Effector memory CD4-positive, alpha-beta T cell (primary cell): Measurements from ENCODE around the gene SPEM1.

ENCODE experiments used
- DNase-seq, 3 donors: peaks; one replicate each; pipeline ENCODE4 v3.0.0-alpha.2; 2020
- H3K27ac ChIP-seq: 2 replicates; pipeline ENCODE4 v1.7.0; 2013; ENCODE audit warnings: mild to moderate bottlenecking, low read length, moderate library complexity; ENCODE audit not compliant: insufficient read depth, poor library complexity, severe bottlenecking
- H3K27me3 ChIP-seq: replicated peaks from 2 replicates; pipeline ENCODE4 v1.7.0; 2013; ENCODE audit warnings: mild to moderate bottlenecking, low read length; ENCODE audit not compliant: insufficient read depth, control insufficient read depth, poor library complexity, severe bottlenecking
- H3K36me3 ChIP-seq: 2 replicates; pipeline ENCODE4 v1.7.0; 2013; ENCODE audit warnings: mild to moderate bottlenecking, low read length, moderate library complexity; ENCODE audit not compliant: control insufficient read depth, insufficient read depth
- H3K4me1 ChIP-seq: 2 replicates; pipeline ENCODE4 v1.7.0; 2013; ENCODE audit warnings: low read length, mild to moderate bottlenecking; ENCODE audit not compliant: control insufficient read depth, insufficient read depth, poor library complexity, severe bottlenecking
- H3K4me3 ChIP-seq: 2 replicates; pipeline ENCODE4 v1.7.0; 2013; ENCODE audit warnings: low read length, low read depth, mild to moderate bottlenecking; ENCODE audit not compliant: insufficient read depth, poor library complexity, severe bottlenecking
- H3K9me3 ChIP-seq: 2 replicates; pipeline ENCODE4 v1.7.0; 2013; ENCODE audit warnings: mild to moderate bottlenecking, low read length, moderate library complexity; ENCODE audit not compliant: control insufficient read depth

Gene SPEM1

DNA sequence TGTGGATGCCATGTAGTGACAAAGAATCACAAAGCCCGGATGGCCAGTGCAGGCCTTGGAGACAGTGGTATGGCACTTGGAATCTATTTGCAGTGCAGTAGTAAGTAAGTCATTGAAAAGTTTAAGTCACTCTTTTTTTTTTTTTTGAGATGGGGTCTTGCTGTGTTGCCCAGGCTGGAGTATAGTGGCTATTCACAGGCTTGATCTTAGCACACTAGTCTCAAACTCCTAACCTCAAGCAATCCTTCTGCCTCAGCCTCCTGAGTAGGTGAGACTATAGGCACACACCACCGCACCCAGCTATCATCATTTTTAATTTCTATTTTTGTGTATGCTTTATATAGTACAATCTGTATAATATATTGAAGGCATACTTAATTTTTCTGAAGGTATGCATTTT lies 21.5 kb upstream of the SPEM1 start:
- peaks cover 17% of the 10 kb centered on the region for H3K4me1 ChIP-seq
- H3K36me3 ChIP-seq: no peaks in the 10 kb centered on the region
- no peak overlapping the region for H3K4me3 ChIP-seq
- H3K27me3 ChIP-seq: no peaks in the 10 kb centered on the region
- no peak overlapping the region for H3K27ac ChIP-seq
- DNase-seq: no peak
- H3K9me3 ChIP-seq: no peaks in the 10 kb centered on the region

DNA sequence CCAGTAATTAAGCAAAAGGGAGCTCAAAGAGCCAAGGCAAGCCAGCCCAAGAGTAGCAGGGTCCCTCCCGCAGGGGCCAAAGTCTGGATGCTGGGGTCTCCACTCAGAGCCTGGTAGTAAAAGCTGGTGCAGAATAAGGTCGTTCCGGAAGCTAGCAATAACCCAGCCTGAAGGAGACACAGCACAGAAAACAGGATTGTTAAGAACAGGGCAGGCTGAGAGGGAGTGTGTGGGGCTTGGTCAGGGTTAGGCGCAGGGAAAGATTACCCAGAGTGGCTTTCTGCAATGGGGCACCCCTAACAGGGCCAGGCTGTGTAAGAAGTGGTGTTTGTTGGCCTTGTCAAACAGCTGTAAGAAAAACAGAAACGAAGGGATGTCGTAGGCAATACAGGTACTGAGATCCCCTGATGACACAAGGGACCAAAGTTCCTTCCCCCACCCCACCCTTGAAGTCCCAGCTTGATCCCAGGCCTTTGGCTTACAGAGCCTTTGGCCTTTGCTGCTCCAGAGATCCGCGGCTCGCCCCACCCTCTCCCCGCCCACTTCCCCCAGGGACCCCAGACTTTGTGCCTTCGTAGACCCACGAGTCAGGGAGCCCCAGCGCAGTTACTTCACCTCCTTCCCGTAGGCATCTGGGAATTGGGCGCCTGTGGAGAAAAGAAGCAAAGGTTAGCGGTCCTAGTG lies 16.9 kb upstream of the SPEM1 start:
- H3K27ac ChIP-seq: peak overlapping the region; percentile 67
- peaks cover 19% of the 10 kb centered on the region for H3K4me1 ChIP-seq
- no peaks in the 10 kb centered on the region for H3K36me3 ChIP-seq
- no peaks in the 10 kb centered on the region for H3K9me3 ChIP-seq
- H3K27me3 ChIP-seq: no peaks in the 10 kb centered on the region
- DNase-seq: no peak
- peak overlapping the region; percentile 89 for H3K4me3 ChIP-seq

DNA sequence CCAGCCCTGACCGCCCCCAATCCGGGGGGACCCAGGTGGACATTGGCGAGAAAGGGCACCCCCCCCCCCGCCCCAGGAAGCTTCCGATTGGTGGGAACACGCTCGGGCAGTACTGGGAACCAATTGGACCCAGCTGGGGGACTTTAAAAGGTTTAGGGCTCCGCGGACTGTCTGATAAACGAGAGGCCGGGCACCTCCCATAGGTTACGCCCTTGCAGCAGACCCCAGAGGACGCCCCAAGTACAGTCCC lies 16.5 kb upstream of the SPEM1 start:
- peak overlapping the region; percentile 89 for H3K4me3 ChIP-seq
- H3K36me3 ChIP-seq: no peaks in the 10 kb centered on the region
- no peaks in the 10 kb centered on the region for H3K27me3 ChIP-seq
- peaks cover 19% of the 10 kb centered on the region for H3K4me1 ChIP-seq
- no peak for DNase-seq
- H3K27ac ChIP-seq: peak overlapping the region; percentile 67
- no peaks in the 10 kb centered on the region for H3K9me3 ChIP-seq

DNA sequence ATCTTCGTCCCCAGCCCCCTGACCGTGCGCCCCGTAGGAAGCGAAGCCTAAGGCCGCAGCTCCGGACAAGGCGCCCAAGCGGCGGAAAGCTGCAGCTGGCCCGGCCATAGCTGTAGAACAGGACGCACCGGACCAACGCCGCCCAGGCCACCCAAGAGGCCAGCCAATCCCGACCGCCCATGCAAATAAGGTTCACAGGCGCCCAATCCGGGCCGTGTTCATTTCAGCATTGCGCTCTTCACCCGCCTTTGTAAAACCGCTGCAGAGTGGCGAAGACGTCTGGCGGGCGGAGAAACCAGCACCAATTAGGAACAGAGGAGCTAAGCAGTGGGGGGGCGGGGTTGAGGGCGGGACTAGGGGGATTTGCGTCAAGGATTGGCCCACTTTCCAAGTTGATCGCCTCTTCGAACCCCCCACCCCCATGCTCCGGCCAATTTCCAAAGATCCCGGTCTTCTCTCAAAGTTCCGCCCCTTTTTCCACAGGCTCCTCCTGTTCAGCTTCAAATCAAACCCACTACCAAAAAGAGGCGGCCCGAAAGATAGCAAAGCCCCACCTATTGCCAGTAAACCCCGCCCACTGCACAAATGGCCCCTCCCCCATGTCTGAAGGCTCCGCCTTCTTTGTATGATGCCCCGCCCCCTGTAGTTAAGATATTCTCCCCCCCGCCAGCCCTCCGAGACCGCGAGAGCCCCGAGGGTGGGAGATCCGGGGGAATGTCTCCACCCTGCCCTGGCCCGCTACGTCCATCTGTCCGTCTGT lies 16.0 kb upstream of the SPEM1 start, which contains the start of gene TMEM256:
Gene TMEM256 (minus strand): TSS at position 121 of the 760 bp plus-strand sequence. CDS start 13 bp downstream, at position 108.
- Histone ChIP-seq H3K4me1 (peaks cover 19% of the 10 kb centered on the region), H3K27ac (peak within 1 kb of the TSS; percentile 67), H3K9me3 (no peaks in the 10 kb centered on the region), H3K36me3 (no peaks in the 10 kb centered on the region), H3K27me3 (no peaks in the 10 kb centered on the region), H3K4me3 (peak within 1 kb of the TSS; percentile 89)
- DNase-seq: peak; percentile 94 to 96 (median 95)

DNA sequence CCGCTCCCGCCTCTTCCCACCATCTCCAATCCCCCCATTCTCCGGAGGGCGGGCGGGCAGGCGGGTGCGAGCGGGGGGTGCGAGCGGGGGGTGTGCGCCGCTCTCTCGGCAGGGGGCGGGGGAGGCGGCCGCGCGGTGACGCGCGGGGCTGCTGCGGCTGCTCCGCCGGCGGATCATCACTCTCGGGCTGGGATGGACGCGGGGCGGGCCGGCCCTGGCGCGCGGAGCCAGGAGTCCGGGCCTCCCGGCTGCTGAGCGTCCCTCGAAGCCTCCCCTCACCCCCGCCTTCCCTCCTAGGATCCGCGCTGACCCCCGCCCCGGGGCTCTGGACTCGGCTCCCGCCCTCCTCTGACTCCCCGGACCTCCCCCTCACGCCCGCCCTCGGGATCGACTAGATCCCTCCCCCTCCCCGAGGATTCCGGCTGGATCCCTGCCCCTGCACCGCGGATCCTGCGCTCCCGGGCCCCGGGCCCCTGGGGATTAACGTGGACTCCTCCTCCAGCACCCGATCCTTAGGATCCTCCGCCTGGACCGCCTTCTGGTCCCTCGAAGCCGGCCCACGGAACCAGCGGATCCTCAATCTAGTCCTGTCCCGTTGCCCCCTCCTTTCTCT lies 15.3 kb upstream of the SPEM1 start:
- no peaks in the 10 kb centered on the region for H3K27me3 ChIP-seq
- DNase-seq: peak in 2 of 3 donors; percentile 62 to 63
- peak overlapping the region; percentile 89 for H3K4me3 ChIP-seq
- no peaks in the 10 kb centered on the region for H3K36me3 ChIP-seq
- no peaks in the 10 kb centered on the region for H3K9me3 ChIP-seq
- peaks cover 19% of the 10 kb centered on the region for H3K4me1 ChIP-seq
- H3K27ac ChIP-seq: peak overlapping the region; percentile 67

DNA sequence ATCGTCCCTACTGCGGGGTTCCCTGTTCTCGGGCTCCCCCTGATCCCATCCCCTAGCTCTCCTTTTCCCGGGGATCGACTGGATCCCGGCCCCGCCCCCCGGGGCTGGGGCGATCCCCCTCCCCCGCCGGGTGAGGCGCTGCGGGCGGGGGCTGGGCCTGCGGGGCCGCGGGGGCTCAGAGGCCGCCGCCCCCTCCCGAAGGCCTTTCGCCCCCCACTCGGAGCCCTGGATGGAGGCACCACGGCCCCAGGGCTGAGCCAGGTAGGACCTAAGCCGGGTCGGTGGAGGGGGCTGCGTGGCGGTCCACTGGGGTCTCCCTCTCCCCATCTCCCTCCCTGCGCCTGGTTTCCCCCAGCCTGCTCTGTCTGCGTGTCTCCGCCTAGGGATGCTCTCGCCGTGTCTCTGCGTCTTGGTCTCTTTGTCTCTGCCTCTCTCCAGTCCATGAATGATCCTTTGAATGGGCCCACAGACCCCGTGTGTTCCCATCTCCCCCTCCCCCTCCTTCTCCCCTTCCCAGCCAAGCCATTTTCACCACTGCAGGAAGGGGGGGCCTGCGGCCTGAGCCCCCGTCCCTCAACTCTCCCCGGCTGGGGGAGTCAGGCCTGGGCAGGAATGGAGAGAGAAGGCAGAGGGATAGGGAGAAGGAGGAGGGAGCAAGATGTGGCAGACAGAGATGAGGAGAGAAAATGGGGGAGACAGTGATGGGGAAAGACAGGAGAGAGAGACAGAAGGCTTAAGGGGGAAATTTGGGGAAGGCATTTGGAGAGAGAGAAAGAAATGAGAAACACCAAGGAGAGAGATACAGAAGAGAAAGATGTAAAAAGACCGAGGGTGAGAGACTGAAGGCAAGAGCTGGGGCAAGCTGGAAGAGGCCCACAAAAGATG lies 14.5 kb upstream of the SPEM1 start:
- H3K27ac ChIP-seq: peak overlapping the region; percentile 67
- no peaks in the 10 kb centered on the region for H3K27me3 ChIP-seq
- peaks cover 19% of the 10 kb centered on the region for H3K4me1 ChIP-seq
- H3K36me3 ChIP-seq: no peaks in the 10 kb centered on the region
- peak overlapping the region; percentile 89 for H3K4me3 ChIP-seq
- H3K9me3 ChIP-seq: no peaks in the 10 kb centered on the region
- no peak for DNase-seq

DNA sequence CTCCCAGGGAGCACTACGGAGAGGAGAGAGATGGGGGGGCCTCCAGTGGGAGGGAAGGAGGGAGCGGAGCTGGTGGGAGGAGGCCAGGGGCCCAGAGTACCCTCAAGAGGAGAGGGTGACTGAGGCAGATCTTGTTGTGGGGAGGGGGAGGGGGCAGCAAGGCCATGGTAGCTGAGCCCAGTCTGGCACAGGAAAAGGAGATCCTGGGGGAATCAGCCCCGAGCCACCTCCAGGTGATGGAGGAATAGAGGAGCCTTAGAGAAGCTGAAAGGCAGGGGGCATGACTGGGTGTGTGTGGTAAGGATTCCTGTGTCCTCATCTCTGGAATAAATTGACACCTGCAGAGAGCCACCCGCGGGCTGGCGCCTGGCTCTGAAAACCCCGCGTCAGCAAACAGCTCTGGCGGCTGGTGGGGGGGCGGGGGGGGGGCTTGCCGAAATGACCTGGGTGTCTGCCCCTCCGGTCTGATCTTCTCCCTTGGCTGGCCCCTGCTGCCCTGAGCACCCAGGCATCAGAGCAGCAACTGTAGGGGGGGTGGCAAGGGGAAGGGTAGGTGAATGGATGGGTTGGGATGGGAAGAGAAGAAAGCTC lies 13.8 kb upstream of the SPEM1 start:
- Histone ChIP-seq H3K4me3 (no peak overlapping the region), H3K36me3 (no peaks in the 10 kb centered on the region), H3K27ac (no peak overlapping the region), H3K4me1 (peaks cover 19% of the 10 kb centered on the region), H3K27me3 (no peaks in the 10 kb centered on the region), H3K9me3 (no peaks in the 10 kb centered on the region)
- no peak for DNase-seq

DNA sequence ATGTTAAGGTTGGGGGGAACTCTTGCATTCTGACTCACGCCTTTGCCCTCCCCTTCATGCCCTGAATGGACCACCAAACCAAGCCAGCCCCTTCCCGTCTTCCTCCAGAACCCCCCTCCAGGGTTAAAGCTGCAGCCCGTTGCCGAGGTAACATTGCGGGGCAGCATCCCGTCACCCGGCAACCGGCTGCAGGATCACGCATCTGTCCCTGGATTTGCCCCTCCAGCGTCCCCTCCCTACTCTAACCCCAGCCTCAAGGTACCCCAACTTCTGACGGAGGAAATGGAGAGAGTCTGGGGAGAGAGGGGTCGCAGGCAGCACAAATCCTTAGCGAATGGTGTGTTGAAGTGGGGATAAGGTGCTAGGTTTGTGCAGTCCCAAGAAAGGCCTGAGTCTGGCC lies 13.0 kb upstream of the SPEM1 start:
- Histone ChIP-seq H3K27ac (no peak overlapping the region), H3K4me1 (peaks cover 19% of the 10 kb centered on the region), H3K4me3 (no peak overlapping the region), H3K36me3 (no peaks in the 10 kb centered on the region), H3K27me3 (no peaks in the 10 kb centered on the region), H3K9me3 (no peaks in the 10 kb centered on the region)
- DNase-seq: no peak

DNA sequence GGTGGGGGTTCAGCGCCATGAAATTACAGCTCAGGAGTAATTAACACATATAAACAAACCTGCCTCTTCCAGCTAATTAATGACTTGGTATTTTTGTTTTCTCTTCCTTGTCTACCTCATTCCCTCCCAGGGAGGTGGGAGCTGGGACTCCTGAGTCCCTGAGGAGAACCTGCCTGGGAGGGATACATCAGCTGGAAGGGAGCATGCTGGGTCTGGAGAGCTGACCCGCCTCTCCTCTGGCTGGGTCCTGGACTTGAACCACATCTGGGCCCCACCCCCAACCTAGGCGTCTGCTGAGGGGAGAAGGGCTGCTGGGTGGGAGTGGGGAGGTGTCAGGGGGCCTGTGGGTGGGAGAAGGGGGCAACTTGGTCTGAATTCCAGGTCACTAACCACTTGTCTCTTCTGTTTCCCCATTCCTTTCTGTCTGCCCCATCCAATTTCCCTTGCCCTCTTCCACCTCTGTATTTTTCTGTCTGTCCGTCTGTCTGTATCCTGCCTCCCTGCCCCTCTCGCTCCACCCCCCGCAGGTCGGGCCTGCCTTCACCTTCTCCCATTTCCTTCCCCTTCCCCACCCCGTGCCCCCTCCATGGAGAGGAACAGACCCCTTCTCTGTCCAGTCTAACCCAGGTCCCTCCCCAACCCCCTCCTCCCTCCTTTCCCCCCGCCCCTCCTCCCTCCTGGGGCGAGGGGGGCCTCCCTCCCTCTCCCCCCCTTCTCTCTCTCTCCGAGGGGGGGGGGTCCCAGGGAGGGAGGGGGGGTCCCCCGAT lies 12.5 kb upstream of the SPEM1 start, which contains the start of gene NLGN2:
Gene NLGN2 (plus strand): TSS at position 361 of the 767 bp plus-strand sequence. CDS start 411 bp downstream, outside the sequence.
- H3K9me3 ChIP-seq: no peaks in the 10 kb centered on the region
- H3K27ac ChIP-seq: no peak within 1 kb of the TSS
- H3K4me3 ChIP-seq: no peak within 1 kb of the TSS
- no peaks in the 10 kb centered on the region for H3K36me3 ChIP-seq
- no peaks in the 10 kb centered on the region for H3K27me3 ChIP-seq
- H3K4me1 ChIP-seq: peaks cover 19% of the 10 kb centered on the region
- DNase-seq: no peak
